ENCODE data around the gene CEP128. TPM values are rescaled to one million over a fixed set of nuclear protein-coding genes. Genes with fewer than 3 reads are reported as not detected.

CEP128 gene
- total RNA-seq, result 18.2 and 22.0 TPM in 2 replicates

DNA sequence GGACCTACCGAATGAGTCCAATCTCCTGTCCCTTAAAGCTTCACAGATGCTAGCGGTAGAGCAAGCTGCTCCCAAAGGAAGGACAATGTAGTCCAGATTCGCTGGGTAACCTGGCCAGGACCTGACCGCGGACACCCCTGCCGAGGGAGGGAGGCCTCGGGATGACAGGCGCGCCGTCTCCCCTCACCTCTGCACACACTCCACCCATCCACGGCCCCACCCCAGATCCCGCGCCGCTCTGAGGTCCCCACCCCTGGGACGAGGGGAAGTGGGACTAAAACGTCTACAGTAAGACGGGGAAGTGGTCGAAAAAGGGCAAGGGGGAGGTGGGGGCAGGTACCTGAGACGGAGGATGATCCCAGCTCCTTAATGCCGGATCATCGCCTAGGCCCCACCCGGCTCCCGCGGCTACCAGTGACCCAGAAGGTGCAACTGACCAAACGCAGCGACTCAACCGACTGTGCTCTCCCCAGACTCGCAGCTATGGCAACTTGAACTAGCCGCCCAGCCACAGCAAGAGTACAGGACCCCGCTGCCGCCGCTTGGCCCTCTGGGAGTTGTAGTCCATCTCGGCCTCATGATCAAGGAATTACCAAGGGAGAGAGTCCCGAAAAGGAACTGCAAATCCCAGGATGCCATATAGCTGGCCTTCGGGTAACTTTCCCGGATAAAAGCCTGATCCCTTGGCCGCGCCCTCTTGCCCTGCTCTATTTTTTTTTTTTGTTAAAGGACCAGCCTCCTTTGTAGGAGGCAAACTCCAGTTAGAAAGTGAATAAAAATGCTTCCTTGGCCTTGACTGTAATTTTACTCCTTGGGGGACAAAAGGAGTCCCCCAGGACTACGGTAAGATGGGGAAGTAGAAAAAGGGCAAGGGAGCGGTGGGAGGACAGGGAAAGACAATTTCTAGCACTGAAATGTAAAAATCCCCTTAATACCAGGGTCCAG lies at the start of gene CEP128:
Gene CEP128, minus strand, starts transcription at position 498 of the 945 bp plus-strand sequence.
- H3K4me3 Mint-ChIP-seq, result peak within 1 kb of the TSS; percentile 88
- H3K9me3 Mint-ChIP-seq, result peaks cover 3% of the 10 kb centered on the region
- H3K36me3 Mint-ChIP-seq (ENCODE audit: low read depth), result no peaks in the 10 kb centered on the region
- intact Hi-C loops (cut with micrococcal nuclease), result loop anchor here (1.0 to 5.0 kb wide), 9 partner anchors 10 to 593 kb away; no protein-coding TSS in a partner anchor
- H3K4me1 Mint-ChIP-seq (ENCODE audit: low read depth), result peaks cover 30% of the 10 kb centered on the region
- H3K27me3 Mint-ChIP-seq (ENCODE audit: insufficient read depth), result no peaks in the 10 kb centered on the region
- H3K27ac Mint-ChIP-seq, result peak within 1 kb of the TSS; percentile 88
- DNase-seq (ENCODE audit: low spot score), result peak; percentile 79

- no peaks in the 10 kb centered on the region for H3K9me3 Mint-ChIP-seq
- DNase-seq (ENCODE audit: low spot score), result no peak
- peaks cover 10% of the 10 kb centered on the region for H3K4me1 Mint-ChIP-seq (ENCODE audit: low read depth)
- peaks cover 3% of the 10 kb centered on the region for H3K27me3 Mint-ChIP-seq (ENCODE audit: insufficient read depth)
- no peak overlapping the region for H3K27ac Mint-ChIP-seq
- intact Hi-C loops (cut with micrococcal nuclease), result loop anchor here (1.0 to 2.0 kb wide), 3 partner anchors 7 to 476 kb away; no protein-coding TSS in a partner anchor
- no peaks in the 10 kb centered on the region for H3K36me3 Mint-ChIP-seq (ENCODE audit: low read depth)
- H3K4me3 Mint-ChIP-seq, result no peak overlapping the region
Measured at GRCh38 chr14:80988735-80989429, 47.3 kb upstream of the CEP128 start.

DNA sequence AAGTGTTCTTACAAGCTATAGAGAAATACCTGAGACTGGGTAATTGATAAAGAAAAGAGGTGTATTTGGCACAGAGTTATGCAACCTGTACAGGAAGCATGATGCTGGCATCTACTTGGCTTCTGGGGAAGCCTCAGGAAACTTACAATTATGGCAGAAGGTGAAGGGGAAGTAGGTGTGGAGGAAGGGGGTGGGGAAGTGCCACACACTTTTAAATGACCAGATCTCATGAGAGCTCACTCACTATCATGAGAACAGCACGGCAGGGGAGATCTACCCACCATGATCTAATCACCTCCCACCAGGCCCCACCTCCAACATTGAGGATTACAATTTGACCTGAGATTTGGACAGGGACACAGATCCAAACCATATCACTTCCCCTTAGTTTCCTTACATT lies 46.7 kb upstream of the CEP128 start:
- no peaks in the 10 kb centered on the region for H3K9me3 Mint-ChIP-seq
- intact Hi-C loops (cut with micrococcal nuclease), result loop anchor here (1.0 to 2.0 kb wide), 3 partner anchors 8 to 477 kb away; no protein-coding TSS in a partner anchor
- H3K36me3 Mint-ChIP-seq (ENCODE audit: low read depth), result no peaks in the 10 kb centered on the region
- H3K27ac Mint-ChIP-seq, result no peak overlapping the region
- H3K4me1 Mint-ChIP-seq (ENCODE audit: low read depth), result peaks cover 10% of the 10 kb centered on the region
- H3K4me3 Mint-ChIP-seq, result no peak overlapping the region
- no peak for DNase-seq (ENCODE audit: low spot score)
- H3K27me3 Mint-ChIP-seq (ENCODE audit: insufficient read depth), result peaks cover 3% of the 10 kb centered on the region

DNA sequence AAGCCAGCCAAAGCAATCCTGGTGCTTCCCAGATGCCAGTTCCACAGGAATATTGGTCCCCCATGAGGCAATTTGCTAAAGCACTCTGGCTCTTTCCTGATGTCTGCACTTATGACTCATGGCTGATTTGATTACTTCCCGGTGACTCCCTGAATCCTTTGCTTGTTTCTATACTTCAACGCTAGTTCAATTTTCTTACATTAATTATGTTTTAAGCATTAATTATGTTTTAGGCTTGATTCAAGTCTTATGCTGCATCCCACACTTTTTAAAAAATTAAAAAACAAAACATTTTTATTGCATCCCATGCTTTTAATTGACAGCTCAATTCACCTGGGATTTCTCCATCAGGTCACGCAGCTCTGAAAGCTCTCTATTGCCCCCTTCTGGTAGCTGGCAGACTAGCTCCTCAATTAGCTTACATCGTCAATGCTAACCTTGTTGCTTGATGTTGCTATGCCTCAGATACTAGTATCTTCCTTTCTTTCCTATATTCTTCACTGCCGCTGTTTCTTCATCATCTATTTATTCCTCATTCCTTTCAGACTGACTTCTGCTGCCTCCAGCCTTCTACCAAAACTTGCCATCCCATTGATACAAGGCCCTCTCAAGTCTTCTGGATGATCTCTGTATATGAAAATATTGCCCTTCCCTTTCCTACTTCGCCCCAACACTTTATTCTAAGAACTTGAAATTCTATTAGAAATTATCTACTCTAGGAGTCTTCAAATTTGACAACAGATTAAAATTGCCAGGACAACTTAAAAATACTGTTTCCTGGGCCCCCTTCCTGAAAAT lies 45.9 kb upstream of the CEP128 start:
- intact Hi-C loops (cut with micrococcal nuclease), result loop anchor here (1.0 to 2.0 kb wide), 10 partner anchors 9 to 477 kb away; partner anchors contain the start of gene GTF2A1
- no peaks in the 10 kb centered on the region for H3K9me3 Mint-ChIP-seq
- peak; percentile 55 for DNase-seq (ENCODE audit: low spot score)
- no peaks in the 10 kb centered on the region for H3K36me3 Mint-ChIP-seq (ENCODE audit: low read depth)
- H3K27me3 Mint-ChIP-seq (ENCODE audit: insufficient read depth), result peaks cover under 1% of the 10 kb centered on the region
- H3K4me1 Mint-ChIP-seq (ENCODE audit: low read depth), result peaks cover 10% of the 10 kb centered on the region
- H3K4me3 Mint-ChIP-seq, result no peak overlapping the region
- no peak overlapping the region for H3K27ac Mint-ChIP-seq

DNA sequence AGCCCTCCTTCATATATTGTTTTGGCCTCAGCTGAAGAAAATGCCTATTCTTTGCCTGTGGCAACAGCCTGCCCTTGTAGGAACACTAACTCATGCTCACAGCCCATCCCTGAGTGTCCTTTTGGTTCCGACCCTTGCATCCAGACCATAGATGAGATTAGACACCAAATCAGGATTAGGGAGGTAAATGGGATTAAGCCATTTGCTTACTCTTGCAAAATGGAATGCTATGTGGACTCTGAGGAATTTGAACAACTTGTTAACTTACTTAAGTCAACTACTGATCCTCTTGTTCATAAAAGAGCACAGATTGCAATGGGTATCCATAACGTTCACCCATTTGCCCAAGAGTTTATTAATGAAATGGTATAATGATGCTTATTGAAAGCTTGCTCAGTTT lies 41.2 kb upstream of the CEP128 start:
- intact Hi-C loops (cut with micrococcal nuclease), result no loop called here

DNA sequence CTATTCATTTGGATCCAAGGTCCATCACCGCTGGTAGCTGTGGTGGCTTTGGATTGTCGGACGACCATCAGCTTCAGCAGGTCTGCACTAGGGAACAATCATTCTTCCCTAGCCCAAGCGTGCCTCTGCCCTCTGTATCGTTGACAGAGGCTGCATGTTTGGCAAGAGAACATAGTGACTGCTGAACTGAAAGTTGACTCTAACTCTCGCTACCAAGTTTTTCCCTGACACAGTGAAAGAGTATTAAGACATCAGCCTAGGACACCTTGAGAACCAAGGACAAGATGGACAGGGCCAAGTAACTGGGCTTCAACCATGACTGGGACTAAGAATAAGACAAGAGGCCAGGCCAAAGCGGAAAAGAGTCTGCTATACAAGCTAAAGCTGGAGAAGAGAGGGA lies 40.1 kb upstream of the CEP128 start:
- no peak for DNase-seq (ENCODE audit: low spot score)
- peaks cover 37% of the 10 kb centered on the region for H3K4me1 Mint-ChIP-seq (ENCODE audit: low read depth)
- intact Hi-C loops (cut with micrococcal nuclease), result no loop called here
- H3K9me3 Mint-ChIP-seq, result no peaks in the 10 kb centered on the region
- no peak overlapping the region for H3K4me3 Mint-ChIP-seq
- H3K27ac Mint-ChIP-seq, result no peak overlapping the region
- H3K27me3 Mint-ChIP-seq (ENCODE audit: insufficient read depth), result peaks cover 7% of the 10 kb centered on the region
- H3K36me3 Mint-ChIP-seq (ENCODE audit: low read depth), result peaks cover 4% of the 10 kb centered on the region

More for the DNA sequence above, 41.2 kb upstream of the CEP128 start:
- Mint-ChIP-seq H3K36me3 (ENCODE audit: low read depth) (peaks cover 2% of the 10 kb centered on the region), H3K27me3 (ENCODE audit: insufficient read depth) (peaks cover 7% of the 10 kb centered on the region), H3K4me3 (no peak overlapping the region), H3K27ac (no peak overlapping the region), H3K9me3 (no peaks in the 10 kb centered on the region), H3K4me1 (ENCODE audit: low read depth) (peaks cover 27% of the 10 kb centered on the region)
- no peak for DNase-seq (ENCODE audit: low spot score)

DNA sequence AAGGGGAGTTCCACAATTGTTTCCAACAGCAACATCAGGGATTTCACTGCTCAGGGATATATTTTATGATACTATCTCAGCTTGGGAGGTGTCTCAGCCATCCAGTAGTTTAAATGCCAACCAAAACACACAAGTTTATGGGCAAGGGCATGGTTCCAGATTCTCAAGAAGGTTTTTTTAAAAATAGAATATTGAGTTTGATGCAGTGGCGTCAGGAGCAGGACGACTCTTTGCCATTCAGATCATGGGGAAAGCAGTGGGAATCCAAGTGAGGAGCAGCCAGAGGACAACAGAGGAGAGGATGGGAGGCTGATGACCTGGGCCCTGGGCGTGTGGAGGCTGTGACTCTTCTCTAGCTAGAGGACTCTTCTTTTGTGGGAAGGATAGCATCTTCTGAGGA lies 39.6 kb upstream of the CEP128 start:
- DNase-seq (ENCODE audit: low spot score), result no peak
- peaks cover 39% of the 10 kb centered on the region for H3K4me1 Mint-ChIP-seq (ENCODE audit: low read depth)
- no peak overlapping the region for H3K27ac Mint-ChIP-seq
- H3K9me3 Mint-ChIP-seq, result no peaks in the 10 kb centered on the region
- H3K27me3 Mint-ChIP-seq (ENCODE audit: insufficient read depth), result peaks cover 7% of the 10 kb centered on the region
- intact Hi-C loops (cut with micrococcal nuclease), result no loop called here
- no peak overlapping the region for H3K4me3 Mint-ChIP-seq
- peaks cover 7% of the 10 kb centered on the region for H3K36me3 Mint-ChIP-seq (ENCODE audit: low read depth)

- Mint-ChIP-seq H3K4me1 (ENCODE audit: low read depth) (peaks cover 38% of the 10 kb centered on the region), H3K9me3 (no peaks in the 10 kb centered on the region), H3K27ac (no peak overlapping the region), H3K4me3 (no peak overlapping the region), H3K27me3 (ENCODE audit: insufficient read depth) (peaks cover 12% of the 10 kb centered on the region), H3K36me3 (ENCODE audit: low read depth) (peaks cover 7% of the 10 kb centered on the region)
- DNase-seq (ENCODE audit: low spot score), result no peak
- intact Hi-C loops (cut with micrococcal nuclease), result no loop called here
Measured at GRCh38 chr14:80979951-80980350, 38.4 kb upstream of the CEP128 start.

GRCh38 chr14:80978403-80978802 lies 36.9 kb upstream of the CEP128 start:
- Mint-ChIP-seq H3K9me3 (no peaks in the 10 kb centered on the region), H3K36me3 (ENCODE audit: low read depth) (peaks cover 9% of the 10 kb centered on the region), H3K4me3 (no peak overlapping the region), H3K27me3 (ENCODE audit: insufficient read depth) (peaks cover 18% of the 10 kb centered on the region), H3K4me1 (ENCODE audit: low read depth) (peaks cover 46% of the 10 kb centered on the region), H3K27ac (no peak overlapping the region)
- intact Hi-C loops (cut with micrococcal nuclease), result loop anchor here (1.0 kb wide), 1 partner anchor 9 kb away; no protein-coding TSS in a partner anchor
- DNase-seq (ENCODE audit: low spot score), result no peak

- Mint-ChIP-seq H3K36me3 (ENCODE audit: low read depth) (peaks cover 10% of the 10 kb centered on the region), H3K27ac (no peak overlapping the region), H3K4me1 (ENCODE audit: low read depth) (peaks cover 48% of the 10 kb centered on the region), H3K27me3 (ENCODE audit: insufficient read depth) (peaks cover 18% of the 10 kb centered on the region), H3K9me3 (no peaks in the 10 kb centered on the region), H3K4me3 (no peak overlapping the region)
- DNase-seq (ENCODE audit: low spot score), result no peak
- intact Hi-C loops (cut with micrococcal nuclease), result no loop called here
Measured at GRCh38 chr14:80977221-80977620, 35.7 kb upstream of the CEP128 start.

DNA sequence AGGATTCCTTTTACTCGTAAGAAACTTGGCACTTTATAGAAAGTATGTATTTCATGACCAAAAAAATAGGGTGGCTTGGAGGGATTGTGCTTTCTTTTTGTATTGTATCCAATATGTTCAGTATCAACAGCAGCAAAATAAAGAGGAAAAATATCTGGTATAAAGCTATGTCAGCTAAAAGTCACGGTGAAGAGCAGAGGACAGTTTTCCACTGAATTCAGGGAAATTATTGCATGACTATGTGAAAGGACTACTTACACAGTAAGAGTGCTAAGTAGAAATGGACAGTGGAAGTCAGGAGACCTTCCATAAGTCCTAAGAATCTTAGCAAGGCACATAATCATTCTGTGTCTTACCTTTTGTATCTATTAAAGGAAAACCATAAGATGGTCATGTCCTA lies 33.1 kb upstream of the CEP128 start:
- no peak for DNase-seq (ENCODE audit: low spot score)
- Mint-ChIP-seq H3K4me3 (no peak overlapping the region), H3K9me3 (no peaks in the 10 kb centered on the region), H3K27ac (no peak overlapping the region), H3K36me3 (ENCODE audit: low read depth) (peaks cover 10% of the 10 kb centered on the region), H3K4me1 (ENCODE audit: low read depth) (peaks cover 48% of the 10 kb centered on the region), H3K27me3 (ENCODE audit: insufficient read depth) (peaks cover 13% of the 10 kb centered on the region)
- intact Hi-C loops (cut with micrococcal nuclease), result no loop called here

DNA sequence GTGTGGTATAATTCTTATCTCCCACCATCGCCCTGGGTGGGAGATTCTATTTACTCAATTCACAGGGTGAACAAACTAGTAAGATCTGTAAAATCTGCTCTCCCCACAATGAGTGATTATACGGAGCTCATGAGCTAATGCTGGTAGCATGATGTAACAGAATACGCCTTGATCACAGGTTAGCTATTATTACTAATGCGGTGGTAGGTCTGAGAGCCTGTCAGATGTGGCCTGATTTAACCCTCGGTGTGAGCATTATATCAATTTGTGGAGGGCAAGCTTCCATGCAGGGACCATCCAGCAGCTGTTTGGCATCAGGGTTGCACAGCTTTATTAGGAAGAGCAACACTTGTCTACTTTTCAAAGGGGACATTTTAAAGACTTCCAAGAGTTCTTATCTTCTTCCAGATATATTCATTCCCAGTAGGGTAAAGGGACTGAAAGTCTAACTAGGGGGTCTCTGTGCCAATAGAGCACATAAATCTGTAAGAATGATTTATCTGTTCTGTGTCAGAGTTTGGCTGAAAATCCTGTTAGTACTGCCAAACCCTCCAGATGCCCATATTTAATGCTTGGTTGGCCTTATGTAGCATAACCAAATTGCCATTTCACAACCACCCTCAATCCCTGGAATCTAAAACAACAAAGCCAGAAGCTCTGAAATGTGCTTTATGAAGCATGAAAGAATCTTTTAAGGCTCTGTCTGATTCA lies 32.5 kb upstream of the CEP128 start:
- intact Hi-C loops (cut with micrococcal nuclease), result loop anchor here (1.0 kb wide), 1 partner anchor 15 kb away; no protein-coding TSS in a partner anchor
- Mint-ChIP-seq H3K4me3 (no peak overlapping the region), H3K27me3 (ENCODE audit: insufficient read depth) (peaks cover 12% of the 10 kb centered on the region), H3K27ac (no peak overlapping the region), H3K36me3 (ENCODE audit: low read depth) (peaks cover 10% of the 10 kb centered on the region), H3K4me1 (ENCODE audit: low read depth) (peaks cover 45% of the 10 kb centered on the region), H3K9me3 (no peaks in the 10 kb centered on the region)
- DNase-seq (ENCODE audit: low spot score), result no peak

All from activated T-helper 1 cell treated with anti-CD3 and anti-CD28 coated beads, Interleukin-12 subunit alpha, Interleukin-12 subunit beta, Interleukin-2, Interleukin-4 antibody, amounts not matched to agents 30 ng/mL and 10 ng/mL and 1 ng/mL, durations not matched to agents 14 hours and 24 hours and 36 hours (primary cell).